Measurements from ENCODE around the gene WDR4. TPM values are rescaled to one million over a fixed set of nuclear protein-coding genes. Genes with fewer than 3 reads are reported as not detected.
"Not testable (repeated sequence)": the region's sequence is repeated elsewhere in the genome, so short reads cannot be mapped to it uniquely, and the experiment has no call there.

Gene WDR4
- total and polyA plus RNA-seq, 8 donors, result 5.2 to 17.8 (median 8.8) TPM

GRCh38 chr21:42820616-42821465 is 58.5 kb downstream of the WDR4 start:
- Histone ChIP-seq H3K27me3 (no peaks in the 10 kb centered on the region), H3K4me1 (no peaks in the 10 kb centered on the region), H3K36me3 (no peaks in the 10 kb centered on the region), H3K4me3 (no peak overlapping the region), H3K27ac (no peak overlapping the region), H3K9me3 (no peaks in the 10 kb centered on the region)
- FAIRE-seq (no peak), DNase-seq (no peak), ATAC-seq (peak in 2 of 4 donors; percentile 47 to 64)
- no peak for TF ChIP-seq CTCF (IDR thresholded peaks at IDR 0.05)
- WGBS, 2 donors, result 72 to 74% methylated on average over 8 of the region's 8 CpGs
- intact Hi-C loops (cut with DNase I), result loop anchor here in 1 of 3 donors (10.0 kb wide), 1 partner anchor 226 kb away; no protein-coding TSS in a partner anchor

- intact Hi-C loops (cut with DNase I), result loop anchor here in 1 of 3 donors (10.0 kb wide), 1 partner anchor 225 kb away; no protein-coding TSS in a partner anchor
- H3K27ac ChIP-seq, result no peak overlapping the region
- H3K27me3 ChIP-seq, result no peaks in the 10 kb centered on the region
- H3K9me3 ChIP-seq, result no peaks in the 10 kb centered on the region
- ATAC-seq (no peak), DNase-seq (no peak), FAIRE-seq (no peak)
- WGBS, 2 donors, result 89 to 91% methylated on average over 7 of the region's 7 CpGs
- H3K36me3 ChIP-seq, result no peaks in the 10 kb centered on the region
- TF ChIP-seq CTCF (IDR thresholded peaks at IDR 0.05), result no peak
- no peaks in the 10 kb centered on the region for H3K4me1 ChIP-seq
- H3K4me3 ChIP-seq, result no peak overlapping the region
These were observed 59.3 kb downstream of the WDR4 start for GRCh38 chr21:42819861-42820615.

- Histone ChIP-seq H3K27me3 (no peaks in the 10 kb centered on the region), H3K27ac (no peak overlapping the region), H3K9me3 (no peaks in the 10 kb centered on the region), H3K4me1 (no peaks in the 10 kb centered on the region), H3K36me3 (no peaks in the 10 kb centered on the region), H3K4me3 (no peak overlapping the region)
- DNase-seq (peak in 4 of 6 donors; percentile 39 to 78 (median 52)), ATAC-seq (peak; percentile 60 to 93 (median 86)), FAIRE-seq (no peak)
- 28 to 55% methylated on average over 2 of the region's 2 CpGs for WGBS, 2 donors
- TF ChIP-seq CTCF (IDR thresholded peaks at IDR 0.05), result peak; percentile 39 to 85 (median 66)
- intact Hi-C loops (cut with DNase I), result no loop called here
These were observed 61.0 kb downstream of the WDR4 start for GRCh38 chr21:42818328-42818749.

- Histone ChIP-seq H3K27ac (no peak overlapping the region), H3K4me3 (no peak overlapping the region), H3K27me3 (no peaks in the 10 kb centered on the region), H3K9me3 (no peaks in the 10 kb centered on the region), H3K36me3 (no peaks in the 10 kb centered on the region), H3K4me1 (peaks cover 0 to 6% (median 0%) of the 10 kb centered on the region in 3 donors)
- no peak for DNase-seq
- intact Hi-C loops (cut with DNase I), result no loop called here
- no peak for ATAC-seq
- no peak for FAIRE-seq
- 85 to 93% methylated on average over 1 of the region's 1 CpG for WGBS, 2 donors
- no peak for TF ChIP-seq CTCF (IDR thresholded peaks at IDR 0.05)
These were observed 64.1 kb downstream of the WDR4 start for GRCh38 chr21:42815217-42815616.

GRCh38 chr21:42812528-42813241 is 66.7 kb downstream of the WDR4 start:
- intact Hi-C loops (cut with DNase I); DNase-seq; H3K36me3 ChIP-seq; H3K27me3 ChIP-seq; H3K9me3 ChIP-seq; FAIRE-seq; H3K4me1 ChIP-seq: not testable (repeated sequence)
- peak overlapping the region in 3 of 4 donors; percentile 31 to 73 (median 67) for H3K27ac ChIP-seq
- WGBS, 2 donors, result 53 to 60% methylated on average over 5 of the region's 5 CpGs
- ATAC-seq, result peak in 2 of 4 donors; percentile 46 to 66
- H3K4me3 ChIP-seq, result peak overlapping the region in 1 of 4 donors; percentile 18

All from pancreas (tissue), 10 donors.